Fibroblast of villous mesenchyme (primary cell): Measurements from ENCODE around the gene CMIP. TPM values are rescaled to one million over a fixed set of nuclear protein-coding genes. Genes with fewer than 3 reads are reported as not detected.

ENCODE experiments used
- DNase-seq: peaks from one replicate; pipeline ENCODE4 v3.0.0-alpha.2; 2010; ENCODE audit warnings: low read depth
- H3K4me3 ChIP-seq: 2 replicates; pipeline ENCODE4 v1.5.1; 2011; ENCODE audit warnings: low read depth, mild to moderate bottlenecking, low read length
- CTCF ChIP-seq: IDR thresholded peaks from 2 replicates; pipeline ENCODE4 v1.5.1; 2012; ENCODE audit warnings: low read depth, mild to moderate bottlenecking, low read length; ENCODE audit not compliant: insufficient read depth
- total RNA-seq: library from RNA; depleted of rRNA; stranded (reverse); fragments of >200 nt; gene quantifications from 2 replicates; pipeline ENCODE4 v1.2.3, GENCODE V29; 2012

The CMIP gene
- total RNA-seq, 1 donor, result 7.8 TPM

GRCh38 chr16:81615411-81615810 lies 170.8 kb downstream of the CMIP start:
- no peak overlapping the region for H3K4me3 ChIP-seq
- no peak for DNase-seq
- no peak for TF ChIP-seq CTCF

DNA sequence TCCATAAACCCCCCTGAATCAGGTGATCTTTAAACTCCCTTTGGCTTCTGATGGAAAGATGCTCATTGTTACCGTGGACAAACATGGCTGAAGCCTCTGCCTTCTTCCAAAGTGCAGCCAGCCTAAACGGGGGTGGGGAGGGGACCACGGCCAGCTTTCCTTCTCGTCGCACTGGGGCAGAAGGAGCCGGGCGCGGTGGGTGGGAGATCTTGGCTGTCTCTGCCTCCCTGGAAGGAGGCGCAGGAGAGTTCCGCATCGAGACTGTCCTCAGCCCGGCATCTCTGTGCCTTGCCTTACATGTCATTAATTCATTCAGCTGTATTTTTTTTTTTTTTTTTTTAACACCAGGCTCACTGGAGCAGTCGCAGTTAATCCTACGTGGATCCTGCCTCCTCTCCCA lies 171.2 kb downstream of the CMIP start:
- DNase-seq, result no peak

GRCh38 chr16:81616321-81617020 lies 171.9 kb downstream of the CMIP start:
- H3K4me3 ChIP-seq, result no peak overlapping the region
- TF ChIP-seq CTCF, result no peak
- peak; percentile 70 for DNase-seq

More for the DNA sequence above, 171.2 kb downstream of the CMIP start:
- TF ChIP-seq CTCF, result no peak
- H3K4me3 ChIP-seq, result no peak overlapping the region

DNA sequence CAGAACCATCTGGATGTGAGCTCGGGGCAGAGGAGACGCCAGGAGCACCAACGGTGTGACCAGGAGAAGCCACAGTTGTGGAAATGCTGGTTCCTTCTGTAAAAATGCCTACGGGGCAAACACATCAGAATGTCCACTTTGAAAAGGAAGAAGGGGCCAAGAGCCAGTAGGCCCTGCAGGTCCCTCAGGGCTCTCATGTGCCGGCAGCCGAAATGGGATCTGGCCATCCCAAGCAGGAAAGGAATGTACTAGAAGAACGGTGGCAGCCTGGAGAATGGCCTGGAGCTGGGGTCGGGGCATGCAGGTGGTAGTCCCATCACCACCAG lies 172.4 kb downstream of the CMIP start:
- no peak overlapping the region for H3K4me3 ChIP-seq
- no peak for TF ChIP-seq CTCF
- DNase-seq, result no peak

DNA sequence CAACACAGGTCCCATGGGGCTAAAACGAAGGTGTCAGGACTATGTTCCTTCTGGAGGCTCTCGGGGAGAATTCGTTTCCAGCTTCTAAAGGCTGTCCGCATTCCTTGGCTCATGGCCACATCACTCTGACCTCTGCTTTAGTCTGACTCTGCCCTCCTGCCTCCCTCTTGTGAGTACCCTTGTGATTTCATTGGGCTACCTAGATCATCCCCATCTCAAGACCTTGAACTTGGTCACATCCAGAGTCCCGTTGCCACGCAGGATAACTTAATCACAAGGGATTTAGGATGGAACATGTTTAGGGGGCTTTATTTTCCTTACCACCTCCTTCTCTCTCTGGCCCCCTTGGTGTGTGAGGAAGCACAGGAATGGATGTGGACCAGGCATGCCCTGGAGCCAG lies 173.6 kb downstream of the CMIP start:
- DNase-seq, result no peak
- TF ChIP-seq CTCF, result no peak
- H3K4me3 ChIP-seq, result no peak overlapping the region

DNA sequence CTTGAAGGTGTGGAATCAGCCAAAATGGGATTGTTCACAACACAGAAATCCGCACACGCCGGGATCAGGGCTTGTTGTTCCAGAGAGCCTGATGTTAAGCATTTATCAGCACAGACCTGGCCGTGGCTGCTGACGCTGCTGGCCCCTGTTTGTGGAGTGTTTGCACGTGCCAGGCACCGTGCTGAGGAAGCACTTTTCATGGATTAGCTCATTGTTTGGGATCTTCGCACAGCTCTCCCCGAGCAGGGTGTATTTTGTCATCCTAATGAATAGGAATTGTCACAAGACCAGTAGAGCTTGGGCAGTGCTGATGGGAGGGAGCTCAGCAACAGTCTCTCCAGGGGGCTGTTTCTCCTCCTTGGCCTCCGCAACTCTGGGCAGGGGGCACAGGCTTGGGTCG lies 174.1 kb downstream of the CMIP start:
- no peak for TF ChIP-seq CTCF
- no peak for DNase-seq
- no peak overlapping the region for H3K4me3 ChIP-seq

DNA sequence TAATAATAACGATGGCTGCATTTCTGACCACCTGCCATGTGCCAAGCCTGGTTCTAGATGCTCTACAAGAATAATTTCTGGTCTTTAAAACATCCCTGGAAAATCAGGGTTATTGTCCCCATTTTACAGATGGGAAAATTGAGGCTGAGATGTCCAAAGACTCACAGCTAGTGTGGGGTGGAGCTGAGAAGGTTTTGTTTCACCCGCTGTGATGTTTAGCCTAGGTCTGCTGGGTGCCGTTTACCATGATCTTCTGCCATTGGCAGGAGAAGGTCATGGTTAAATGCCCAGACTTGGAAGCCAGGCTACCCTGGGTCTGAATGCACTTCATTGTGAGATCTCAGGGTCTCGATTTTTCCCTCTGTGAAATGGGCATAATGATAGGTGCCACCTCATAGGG lies 175.4 kb downstream of the CMIP start:
- H3K4me3 ChIP-seq, result no peak overlapping the region
- TF ChIP-seq CTCF, result no peak
- no peak for DNase-seq
